ENCODE data around the gene HCN2.
A peak's percentile ranks its signal among the peaks of the same experiment; 100 is the strongest.

The HCN2 gene

DNA sequence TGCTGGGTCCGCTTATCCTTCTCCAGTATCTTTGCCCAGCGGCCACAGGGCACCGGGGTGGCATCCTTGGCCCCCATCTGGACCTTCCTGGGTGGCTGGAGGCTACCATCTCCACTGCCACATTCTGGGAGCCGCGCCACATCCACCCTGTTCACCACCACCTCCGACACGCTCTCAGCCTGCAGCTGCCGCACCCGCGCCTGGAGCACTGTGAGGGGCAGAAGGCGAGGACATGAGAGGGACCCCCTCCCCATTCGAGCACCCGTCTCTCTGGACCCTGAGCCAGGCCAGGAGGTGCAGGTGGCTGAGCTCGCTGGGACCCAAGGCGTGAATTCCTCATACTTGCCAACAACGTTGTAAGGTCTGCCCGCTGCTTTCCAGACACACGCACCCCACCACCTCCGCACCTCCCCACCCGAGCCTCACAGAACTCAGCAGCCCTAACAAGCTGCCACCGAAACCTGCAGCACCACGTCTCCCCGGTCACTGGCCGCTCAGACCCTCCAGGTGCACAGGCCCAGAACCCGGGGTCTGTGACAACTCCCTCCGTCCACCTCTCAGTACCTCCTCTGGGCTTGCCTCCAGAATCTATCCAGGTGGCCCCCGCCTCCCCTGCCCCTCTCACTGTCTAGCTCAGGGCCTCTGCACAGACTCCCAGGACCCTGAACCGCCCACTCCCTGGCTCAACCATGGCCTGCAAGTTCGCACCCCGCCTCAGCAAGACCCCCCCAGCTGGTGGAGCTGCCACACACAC is 40.5 kb downstream of the HCN2 start:
- Histone ChIP-seq H3K27me3 (no peaks in the 10 kb centered on the region), H3K4me3 (no peak overlapping the region), H3K36me3 (peaks cover 18 to 55% (median 31%) of the 10 kb centered on the region in 3 donors), H3K27ac (no peak overlapping the region), H3K9me3 (no peaks in the 10 kb centered on the region), H3K4me1 (peaks cover 0 to 29% (median 23%) of the 10 kb centered on the region in 4 donors)
- DNase-seq: no peak
- TF ChIP-seq, protein P1, sequence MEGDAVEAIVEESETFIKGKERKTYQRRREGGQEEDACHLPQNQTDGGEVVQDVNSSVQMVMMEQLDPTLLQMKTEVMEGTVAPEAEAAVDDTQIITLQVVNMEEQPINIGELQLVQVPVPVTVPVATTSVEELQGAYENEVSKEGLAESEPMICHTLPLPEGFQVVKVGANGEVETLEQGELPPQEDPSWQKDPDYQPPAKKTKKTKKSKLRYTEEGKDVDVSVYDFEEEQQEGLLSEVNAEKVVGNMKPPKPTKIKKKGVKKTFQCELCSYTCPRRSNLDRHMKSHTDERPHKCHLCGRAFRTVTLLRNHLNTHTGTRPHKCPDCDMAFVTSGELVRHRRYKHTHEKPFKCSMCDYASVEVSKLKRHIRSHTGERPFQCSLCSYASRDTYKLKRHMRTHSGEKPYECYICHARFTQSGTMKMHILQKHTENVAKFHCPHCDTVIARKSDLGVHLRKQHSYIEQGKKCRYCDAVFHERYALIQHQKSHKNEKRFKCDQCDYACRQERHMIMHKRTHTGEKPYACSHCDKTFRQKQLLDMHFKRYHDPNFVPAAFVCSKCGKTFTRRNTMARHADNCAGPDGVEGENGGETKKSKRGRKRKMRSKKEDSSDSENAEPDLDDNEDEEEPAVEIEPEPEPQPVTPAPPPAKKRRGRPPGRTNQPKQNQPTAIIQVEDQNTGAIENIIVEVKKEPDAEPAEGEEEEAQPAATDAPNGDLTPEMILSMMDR (IDR thresholded peaks at IDR 0.05): no peak
- intact Hi-C loops (cut with DNase I; ENCODE audit: low total_unique reads): no loop called here

DNA sequence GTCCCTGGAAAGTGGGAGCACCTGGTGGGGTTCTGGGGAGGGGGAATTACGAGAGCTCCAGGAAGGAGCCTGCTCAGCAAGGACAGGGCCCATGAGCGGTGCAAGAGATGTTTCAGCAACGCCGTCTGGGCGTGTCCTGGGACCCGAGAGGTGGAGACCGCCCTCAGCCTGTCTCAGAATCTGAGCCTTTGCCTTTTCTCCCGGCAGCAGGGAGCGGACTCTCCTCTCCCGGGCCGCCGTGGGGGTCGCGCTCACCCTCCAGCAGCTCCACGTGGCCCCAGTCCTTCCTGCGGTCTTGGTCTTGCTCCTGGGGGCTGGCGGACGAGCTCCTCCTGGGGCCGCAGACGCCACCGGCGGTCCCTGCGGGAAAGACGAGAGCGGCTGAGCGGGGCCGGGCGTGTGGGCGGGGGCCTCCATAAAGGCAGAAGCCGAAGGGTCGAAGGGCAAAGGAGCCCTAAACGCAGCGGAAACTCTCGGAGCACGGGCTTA is 42.9 kb downstream of the HCN2 start:
- Histone ChIP-seq H3K27ac (peak overlapping the region; percentile 65 to 76), H3K4me3 (peak overlapping the region; percentile 86 to 87), H3K9me3 (no peaks in the 10 kb centered on the region), H3K36me3 (peaks cover 18 to 36% (median 22%) of the 10 kb centered on the region in 3 donors), H3K4me1 (peaks cover 0 to 29% (median 23%) of the 10 kb centered on the region in 4 donors), H3K27me3 (no peaks in the 10 kb centered on the region)
- no peak for DNase-seq
- TF ChIP-seq, protein P1 (IDR thresholded peaks at IDR 0.05): no peak
- intact Hi-C loops (cut with DNase I; ENCODE audit: low total_unique reads): no loop called here

DNA sequence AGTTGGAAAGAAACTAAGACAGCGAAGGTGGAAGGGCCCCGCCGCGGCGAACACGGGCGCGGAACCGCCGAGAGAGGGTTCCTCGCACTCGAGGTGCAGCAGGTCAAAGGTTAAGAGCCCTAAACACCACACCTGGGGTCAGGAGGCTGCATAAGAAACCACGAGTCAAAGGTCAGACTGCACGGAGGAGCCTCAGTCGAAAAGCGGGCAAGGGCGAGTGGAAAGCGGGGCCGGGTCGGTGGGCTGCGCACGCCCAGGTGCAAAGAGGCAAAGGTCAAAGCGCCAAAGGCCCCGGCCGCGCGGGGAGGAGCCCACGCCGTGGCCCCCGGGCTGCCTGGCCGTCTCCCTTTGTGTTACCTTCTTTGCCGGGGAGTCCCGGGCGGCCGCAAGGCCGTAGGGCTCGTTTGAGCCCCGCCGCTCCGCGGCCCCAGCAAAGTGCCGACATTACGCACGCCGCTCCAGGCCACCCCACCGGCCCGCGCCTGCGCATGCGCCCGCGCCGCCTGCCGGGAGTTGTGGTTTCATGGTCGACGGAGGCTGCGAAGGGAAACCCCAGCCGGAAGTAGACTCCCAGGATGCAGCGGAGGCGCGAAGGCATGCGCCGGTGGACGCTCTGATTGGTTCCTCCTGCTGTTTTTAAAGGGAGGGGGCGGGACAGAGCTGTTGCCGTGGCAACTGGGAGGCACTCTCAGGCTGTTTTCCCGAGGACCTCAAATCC is 43.5 kb downstream of the HCN2 start, which contains the start of gene POLRMT:
Gene POLRMT, minus strand, starts transcription at position 470 of the 718 bp plus-strand sequence. Its CDS starts 25 bp downstream, at position 445.
- TF ChIP-seq, protein P1 (IDR thresholded peaks at IDR 0.05): no peak
- intact Hi-C loops (cut with DNase I; ENCODE audit: low total_unique reads): no loop called here
- Histone ChIP-seq H3K9me3 (no peaks in the 10 kb centered on the region), H3K4me3 (peak within 1 kb of the TSS; percentile 86 to 87), H3K27me3 (no peaks in the 10 kb centered on the region), H3K36me3 (peaks cover 15 to 30% (median 22%) of the 10 kb centered on the region in 3 donors), H3K27ac (peak within 1 kb of the TSS; percentile 65 to 76), H3K4me1 (peaks cover 0 to 29% (median 23%) of the 10 kb centered on the region in 4 donors)
- peak; percentile 98 to 99 for DNase-seq

DNA sequence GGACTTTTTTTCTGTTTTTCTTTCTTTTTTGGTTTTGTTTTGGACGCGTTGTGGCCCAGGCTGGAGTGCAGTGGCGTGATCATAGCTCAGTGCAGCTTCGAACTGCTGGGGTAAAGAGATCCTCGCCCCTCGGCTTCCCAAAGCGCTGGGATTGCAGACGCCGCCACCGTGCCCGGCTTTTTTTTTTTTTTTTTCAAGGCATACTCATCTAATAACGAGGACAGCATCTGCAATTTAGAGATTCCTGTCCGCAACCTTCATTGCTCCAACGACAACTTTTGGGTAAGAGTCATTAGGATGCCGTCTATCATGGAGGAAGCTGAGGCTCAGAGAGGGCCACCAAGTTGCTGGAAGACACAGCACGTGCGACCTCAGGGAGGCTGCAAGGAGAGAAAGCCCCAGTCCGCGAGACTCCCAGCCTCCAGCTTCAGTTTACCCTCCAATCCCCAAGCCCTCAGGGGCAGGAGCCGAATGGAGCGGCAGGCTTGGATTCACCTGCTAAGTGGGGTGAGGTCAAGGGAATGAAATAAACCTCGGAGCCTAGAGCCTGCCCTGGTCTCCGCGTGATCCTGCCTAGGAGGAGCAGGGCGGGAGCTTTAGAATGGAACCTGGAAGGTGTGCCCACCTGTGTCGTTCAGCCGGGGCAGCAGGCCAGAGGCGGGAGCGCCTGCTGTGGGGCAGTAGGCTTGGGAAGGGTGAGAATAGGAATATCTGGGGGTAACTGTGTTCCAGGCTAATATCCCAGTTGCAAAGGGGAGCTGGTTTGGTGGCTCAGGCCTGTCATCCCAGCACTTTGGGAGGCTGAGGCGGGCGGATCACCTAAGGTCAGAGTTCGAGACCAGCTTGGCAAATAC is 44.3 kb downstream of the HCN2 start:
- TF ChIP-seq, protein P1 (IDR thresholded peaks at IDR 0.05): no peak
- Histone ChIP-seq H3K4me3 (peak overlapping the region; percentile 86 to 87), H3K9me3 (no peaks in the 10 kb centered on the region), H3K36me3 (peaks cover 8 to 22% (median 19%) of the 10 kb centered on the region in 3 donors), H3K4me1 (peaks cover 0 to 35% (median 27%) of the 10 kb centered on the region in 4 donors), H3K27ac (peak overlapping the region; percentile 39 to 75), H3K27me3 (no peaks in the 10 kb centered on the region)
- intact Hi-C loops (cut with DNase I; ENCODE audit: low total_unique reads): no loop called here
- no peak for DNase-seq
